H9 (cell line): ENCODE results near the gene RBM19. TPM values are rescaled to one million over a fixed set of nuclear protein-coding genes. Genes with fewer than 3 reads are reported as not detected.

Experiments used
- DNase-seq: peaks from one replicate; pipeline ENCODE4 v3.0.0-alpha.2; 2017
- H2AFZ ChIP-seq: one replicate; pipeline ENCODE4 v1.6.1; 2013; ENCODE audit warnings: mild to moderate bottlenecking, low read length, control low read depth, moderate library complexity
- H2AK5ac ChIP-seq: 2 replicates; pipeline ENCODE4 v1.6.1; 2013; ENCODE audit warnings: low read length, control low read depth, mixed read lengths; ENCODE audit not compliant: insufficient read length
- H2BK120ac ChIP-seq: one replicate; pipeline ENCODE4 v1.6.1; 2013; ENCODE audit warnings: low read depth, mild to moderate bottlenecking, low read length, control low read depth, inconsistent platforms; ENCODE audit not compliant: poor library complexity, severe bottlenecking
- H2BK12ac ChIP-seq: 2 replicates; pipeline ENCODE4 v1.6.1; 2013; ENCODE audit warnings: low read length, control low read depth, mixed read lengths, low read depth; ENCODE audit not compliant: insufficient read length
- H2BK15ac ChIP-seq: 2 replicates; pipeline ENCODE4 v1.6.1; 2013; ENCODE audit warnings: low read depth, low read length, control low read depth
- H2BK20ac ChIP-seq: one replicate; pipeline ENCODE4 v1.6.1; 2013; ENCODE audit warnings: low read depth, mild to moderate bottlenecking, low read length, control low read depth, inconsistent platforms; ENCODE audit not compliant: poor library complexity, severe bottlenecking
- H2BK5ac ChIP-seq: 2 replicates; pipeline ENCODE4 v1.6.1; 2013; ENCODE audit warnings: low read length, control low read depth, mixed read lengths; ENCODE audit not compliant: insufficient read length
- H3K14ac ChIP-seq: 2 replicates; pipeline ENCODE4 v1.6.1; 2013; ENCODE audit warnings: low read length, control low read depth; ENCODE audit not compliant: insufficient read depth
- H3K18ac ChIP-seq: 2 replicates; pipeline ENCODE4 v1.6.1; 2013; ENCODE audit warnings: low read depth, mild to moderate bottlenecking, mixed read lengths, low read length, control low read depth; ENCODE audit not compliant: insufficient read length
- H3K23ac ChIP-seq: 2 replicates; pipeline ENCODE4 v1.6.1; 2013; ENCODE audit warnings: low read length, control low read depth, mixed read lengths, low read depth; ENCODE audit not compliant: insufficient read length
- H3K23me2 ChIP-seq: 2 replicates; pipeline ENCODE4 v1.6.1; 2013; ENCODE audit warnings: low read depth, mild to moderate bottlenecking, mixed read lengths, low read length, control low read depth; ENCODE audit not compliant: insufficient read length, poor library complexity, severe bottlenecking
- H3K27ac ChIP-seq: 2 replicates; pipeline ENCODE4 v1.5.1; 2013; ENCODE audit warnings: low read length, control low read depth, mixed read lengths, low read depth; ENCODE audit not compliant: insufficient read length
- H3K27me3 ChIP-seq: 2 replicates; pipeline ENCODE4 v1.6.1; 2013; ENCODE audit warnings: low read length, control low read depth, inconsistent platforms; ENCODE audit not compliant: insufficient read depth
- H3K4ac ChIP-seq: 2 replicates; pipeline ENCODE4 v1.6.1; 2013; ENCODE audit warnings: low read depth, mild to moderate bottlenecking, control low read depth, inconsistent platforms, low read length, moderate library complexity
- H3K4me1 ChIP-seq: 2 replicates; pipeline ENCODE4 v1.6.1; 2013; ENCODE audit warnings: low read length, control low read depth, inconsistent platforms; ENCODE audit not compliant: insufficient read depth
- H3K4me2 ChIP-seq: 2 replicates; pipeline ENCODE4 v1.6.1; 2013; ENCODE audit warnings: low read length, control low read depth, mixed read lengths; ENCODE audit not compliant: insufficient read length, insufficient read depth
- H3K56ac ChIP-seq: 2 replicates; pipeline ENCODE4 v1.6.1; 2013; ENCODE audit warnings: low read depth, mild to moderate bottlenecking, mixed read lengths, low read length, control low read depth; ENCODE audit not compliant: insufficient read length
- H3K79me1 ChIP-seq: 2 replicates; pipeline ENCODE4 v1.6.1; 2013; ENCODE audit warnings: low read depth, mild to moderate bottlenecking, moderate library complexity, low read length, control low read depth, inconsistent platforms; ENCODE audit not compliant: insufficient read depth, poor library complexity, severe bottlenecking
- H3K79me2 ChIP-seq: 2 replicates; pipeline ENCODE4 v1.6.1; 2013; ENCODE audit warnings: low read length, control low read depth, inconsistent platforms; ENCODE audit not compliant: insufficient read depth
- H3K9ac ChIP-seq: 2 replicates; pipeline ENCODE4 v1.6.1; 2013; ENCODE audit warnings: low read length, control low read depth, mixed read lengths; ENCODE audit not compliant: insufficient read length; ENCODE audit errors: extremely low read depth
- H3K9me3 ChIP-seq: one replicate; pipeline ENCODE4 v1.6.1; 2013; ENCODE audit warnings: low read depth, low read length, inconsistent platforms; ENCODE audit not compliant: control insufficient read depth
- H3T11ph ChIP-seq: one replicate; pipeline ENCODE4 v1.6.1; 2013; ENCODE audit warnings: mild to moderate bottlenecking, low read length, control low read depth, inconsistent platforms
- H4K20me1 ChIP-seq: one replicate; pipeline ENCODE4 v1.6.1; 2013; ENCODE audit not compliant: control insufficient read depth, insufficient read length, insufficient read depth
- H4K5ac ChIP-seq: 2 replicates; pipeline ENCODE4 v1.6.1; 2013; ENCODE audit warnings: low read depth, mild to moderate bottlenecking, mixed read lengths, low read length, control low read depth; ENCODE audit not compliant: insufficient read length
- H4K8ac ChIP-seq: replicated peaks from 2 replicates; pipeline ENCODE4 v1.6.1; 2013; ENCODE audit warnings: low read length, control low read depth, mixed read lengths, low read depth; ENCODE audit not compliant: insufficient read length
- H4K91ac ChIP-seq: 2 replicates; pipeline ENCODE4 v1.6.1; 2013; ENCODE audit warnings: low read depth, mild to moderate bottlenecking, moderate library complexity, mixed read lengths, low read length, control low read depth; ENCODE audit not compliant: insufficient read length
- H3K27ac Mint-ChIP-seq, 3 experiments: 2 replicates in 2 of 3; 3 replicates in 1 of 3; pipeline ENCODE4 v1.8.0; 2020 to 2021; ENCODE audit warnings: mixed read lengths in 3 of 3, mild to moderate bottlenecking in 1 of 3, moderate library complexity in 1 of 3
- H3K27me3 Mint-ChIP-seq: 2 replicates; pipeline ENCODE4 v1.8.0; 2021; ENCODE audit warnings: low read depth, mild to moderate bottlenecking, moderate library complexity, mixed read lengths
- H3K36me3 Mint-ChIP-seq, 3 experiments: 2 replicates in 2 of 3; 3 replicates in 1 of 3; pipeline ENCODE4 v1.8.0; 2020 to 2021; ENCODE audit warnings: low read depth in 3 of 3, mixed read lengths in 3 of 3; ENCODE audit not compliant: insufficient read depth in 1 of 3
- H3K4me1 Mint-ChIP-seq, 2 experiments: 2 replicates each; pipeline ENCODE4 v1.8.0; 2020; ENCODE audit warnings: mixed read lengths in 2 of 2
- H3K4me3 Mint-ChIP-seq, 2 experiments: 2 replicates in 1 of 2; 3 replicates in 1 of 2; pipeline ENCODE4 v1.8.0; 2020 to 2021; ENCODE audit warnings: mild to moderate bottlenecking in 2 of 2, mixed read lengths in 2 of 2, moderate library complexity in 1 of 2
- H3K9me3 Mint-ChIP-seq, 2 experiments: 2 replicates in 1 of 2; 3 replicates in 1 of 2; pipeline ENCODE4 v1.8.0; 2020; ENCODE audit warnings: mild to moderate bottlenecking in 2 of 2, mixed read lengths in 2 of 2, moderate library complexity in 1 of 2
- WGBS: extraction: QIAGEN DNeasy Blood & Tissue Kit; methylation state at CpG from one replicate; pipeline ENCODE4 v1.1.7; 2013; ENCODE audit warnings: missing lambda C conversion rate, low lambda C conversion rate, mixed read lengths; ENCODE audit not compliant: insufficient read length; ENCODE audit errors: extremely low coverage; 5-methylcytosine and 5-hydroxymethylcytosine counted together
- total RNA-seq: library from RNA; stranded (reverse); gene quantifications from 2 replicates; pipeline ENCODE4 v1.2.1, GENCODE V29; 2021
- TF ChIP-seq, protein P1 (sequence below): fragments of 200-600 bp; sonication (generic); conservative IDR thresholded peaks from 3 replicates; pipeline ENCODE4 v1.8.0; 2021; ENCODE audit warnings: antibody characterized with exemption, mild to moderate bottlenecking

Gene RBM19
- total RNA-seq, 1 experiment from 2014 or later = 32.2 TPM

GRCh38 chr12:113896841-113897240, 69.3 kb downstream of the RBM19 start:
- TF ChIP-seq, protein P1, sequence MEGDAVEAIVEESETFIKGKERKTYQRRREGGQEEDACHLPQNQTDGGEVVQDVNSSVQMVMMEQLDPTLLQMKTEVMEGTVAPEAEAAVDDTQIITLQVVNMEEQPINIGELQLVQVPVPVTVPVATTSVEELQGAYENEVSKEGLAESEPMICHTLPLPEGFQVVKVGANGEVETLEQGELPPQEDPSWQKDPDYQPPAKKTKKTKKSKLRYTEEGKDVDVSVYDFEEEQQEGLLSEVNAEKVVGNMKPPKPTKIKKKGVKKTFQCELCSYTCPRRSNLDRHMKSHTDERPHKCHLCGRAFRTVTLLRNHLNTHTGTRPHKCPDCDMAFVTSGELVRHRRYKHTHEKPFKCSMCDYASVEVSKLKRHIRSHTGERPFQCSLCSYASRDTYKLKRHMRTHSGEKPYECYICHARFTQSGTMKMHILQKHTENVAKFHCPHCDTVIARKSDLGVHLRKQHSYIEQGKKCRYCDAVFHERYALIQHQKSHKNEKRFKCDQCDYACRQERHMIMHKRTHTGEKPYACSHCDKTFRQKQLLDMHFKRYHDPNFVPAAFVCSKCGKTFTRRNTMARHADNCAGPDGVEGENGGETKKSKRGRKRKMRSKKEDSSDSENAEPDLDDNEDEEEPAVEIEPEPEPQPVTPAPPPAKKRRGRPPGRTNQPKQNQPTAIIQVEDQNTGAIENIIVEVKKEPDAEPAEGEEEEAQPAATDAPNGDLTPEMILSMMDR = no peak
- H3K56ac ChIP-seq = no peak overlapping the region
- no peak overlapping the region for H3K27ac ChIP-seq
- no CpG with 5 or more reads among the region's 4 CpGs for WGBS
- H3K18ac ChIP-seq = no peak overlapping the region
- H3K23me2 ChIP-seq = no peaks in the 10 kb centered on the region
- H3K79me2 ChIP-seq = no peaks in the 10 kb centered on the region
- no peak overlapping the region for H3K14ac ChIP-seq
- H4K91ac ChIP-seq = no peak overlapping the region
- H2BK5ac ChIP-seq = no peak overlapping the region
- no peaks in the 10 kb centered on the region for H3K27me3 ChIP-seq
- no peak overlapping the region for H3K23ac ChIP-seq
- no peaks in the 10 kb centered on the region for H3K27me3 Mint-ChIP-seq
- H3K4me1 ChIP-seq = no peaks in the 10 kb centered on the region; the same call in 1 of the 2 replicates
- no peak overlapping the region for H3K4me3 Mint-ChIP-seq
- peaks cover 0 to 3% (median 0%) of the 10 kb centered on the region in 3 experiments; a peak in 2 of 7 replicates for H3K36me3 Mint-ChIP-seq
- no peak for DNase-seq
- H2BK120ac ChIP-seq = no peak overlapping the region
- H3K9me3 Mint-ChIP-seq = no peaks in the 10 kb centered on the region
- H3K9ac ChIP-seq = no peak overlapping the region
- no peak overlapping the region for H2AFZ ChIP-seq
- no peak overlapping the region for H2BK12ac ChIP-seq
- H2BK15ac ChIP-seq = no peak overlapping the region
- no peaks in the 10 kb centered on the region for H3K79me1 ChIP-seq
- H3K4ac ChIP-seq = no peak overlapping the region
- H4K20me1 ChIP-seq = no peaks in the 10 kb centered on the region
- no peak overlapping the region for H3K4me2 ChIP-seq
- H3K4me1 Mint-ChIP-seq = peaks cover 22 to 30% of the 10 kb centered on the region in 2 experiments
- no peak overlapping the region for H3K27ac Mint-ChIP-seq
- H2AK5ac ChIP-seq = no peak overlapping the region
- no peaks in the 10 kb centered on the region for H3K9me3 ChIP-seq
- H4K8ac ChIP-seq = no peak overlapping the region
- H4K5ac ChIP-seq = no peak overlapping the region
- H3T11ph ChIP-seq = no peak overlapping the region
- H2BK20ac ChIP-seq = no peak overlapping the region
